ENCODE results near the gene FDX2.

The FDX2 gene

DNA sequence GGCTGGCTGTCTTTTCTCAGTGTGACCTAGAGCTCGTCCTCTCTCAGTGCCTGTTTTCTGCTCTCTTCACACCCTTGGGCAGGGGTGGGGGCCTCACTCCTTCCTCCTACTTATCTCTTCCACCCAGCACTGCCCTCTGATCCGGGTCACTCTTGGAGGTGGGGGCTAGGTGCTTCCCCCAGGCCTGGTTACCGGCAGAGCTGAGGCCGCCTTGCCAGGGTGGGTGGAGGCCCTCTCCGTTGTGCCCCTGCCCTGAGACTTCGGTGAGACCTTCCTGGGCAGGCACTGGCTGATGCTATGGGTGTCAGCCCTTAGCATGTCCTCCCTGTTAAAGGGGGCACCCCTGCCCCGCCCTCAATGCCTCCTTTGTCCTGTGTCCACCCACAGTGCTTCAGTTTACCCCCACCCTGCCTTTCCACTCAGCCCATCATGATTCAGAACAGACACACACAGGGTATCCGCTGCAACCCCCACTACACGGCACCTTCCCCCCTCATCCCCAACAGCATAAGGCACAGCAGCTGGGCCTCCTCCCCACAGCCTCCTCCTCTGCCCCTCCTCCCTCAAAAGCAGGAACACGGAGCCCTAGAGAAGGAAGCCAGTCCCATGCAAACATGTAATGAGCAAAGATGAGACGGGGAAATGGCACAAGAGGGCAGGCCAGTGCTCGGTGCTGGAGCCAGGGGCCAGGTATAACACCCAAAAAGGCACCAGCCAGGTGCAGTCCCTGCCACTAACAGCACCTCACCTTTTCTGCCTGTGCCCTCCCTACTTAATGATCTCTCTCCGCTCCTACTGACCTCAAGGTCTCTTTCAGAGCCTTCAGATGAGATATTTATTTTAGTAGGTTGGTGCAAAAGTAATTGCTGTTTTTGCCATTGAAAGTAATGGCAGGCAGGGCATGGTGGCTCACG, 16.0 kb downstream of the FDX2 start:
- peak overlapping the region; percentile 70 for H3K27ac ChIP-seq
- no peak overlapping the region for H3K4me3 ChIP-seq (ENCODE audit: low read depth in 1 of 2, low read length in 1 of 2)
- TF ChIP-seq, protein P1, sequence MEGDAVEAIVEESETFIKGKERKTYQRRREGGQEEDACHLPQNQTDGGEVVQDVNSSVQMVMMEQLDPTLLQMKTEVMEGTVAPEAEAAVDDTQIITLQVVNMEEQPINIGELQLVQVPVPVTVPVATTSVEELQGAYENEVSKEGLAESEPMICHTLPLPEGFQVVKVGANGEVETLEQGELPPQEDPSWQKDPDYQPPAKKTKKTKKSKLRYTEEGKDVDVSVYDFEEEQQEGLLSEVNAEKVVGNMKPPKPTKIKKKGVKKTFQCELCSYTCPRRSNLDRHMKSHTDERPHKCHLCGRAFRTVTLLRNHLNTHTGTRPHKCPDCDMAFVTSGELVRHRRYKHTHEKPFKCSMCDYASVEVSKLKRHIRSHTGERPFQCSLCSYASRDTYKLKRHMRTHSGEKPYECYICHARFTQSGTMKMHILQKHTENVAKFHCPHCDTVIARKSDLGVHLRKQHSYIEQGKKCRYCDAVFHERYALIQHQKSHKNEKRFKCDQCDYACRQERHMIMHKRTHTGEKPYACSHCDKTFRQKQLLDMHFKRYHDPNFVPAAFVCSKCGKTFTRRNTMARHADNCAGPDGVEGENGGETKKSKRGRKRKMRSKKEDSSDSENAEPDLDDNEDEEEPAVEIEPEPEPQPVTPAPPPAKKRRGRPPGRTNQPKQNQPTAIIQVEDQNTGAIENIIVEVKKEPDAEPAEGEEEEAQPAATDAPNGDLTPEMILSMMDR (IDR thresholded peaks at IDR 0.05), result no peak
- H3K9me3 ChIP-seq, result no peaks in the 10 kb centered on the region
- no peaks in the 10 kb centered on the region for H3K36me3 ChIP-seq
- peaks cover 56% of the 10 kb centered on the region for H3K27me3 ChIP-seq
- peaks cover 21 to 30% of the 10 kb centered on the region in 2 experiments for H3K4me1 ChIP-seq (ENCODE audit: control insufficient read depth in 1 of 2, insufficient read depth in 1 of 2, low read depth in 1 of 2, low read length in 1 of 2)

- Histone ChIP-seq H3K4me3 (ENCODE audit: low read depth in 1 of 2, low read length in 1 of 2) (peak overlapping the region; percentile 54 to 58), H3K27ac (peak overlapping the region; percentile 46), H3K36me3 (no peaks in the 10 kb centered on the region), H3K4me1 (ENCODE audit: control insufficient read depth in 1 of 2, insufficient read depth in 1 of 2, low read depth in 1 of 2, low read length in 1 of 2) (peaks cover 44 to 61% of the 10 kb centered on the region in 2 experiments), H3K27me3 (peaks cover 93% of the 10 kb centered on the region), H3K9me3 (peaks cover 5% of the 10 kb centered on the region)
- TF ChIP-seq, protein P1 (IDR thresholded peaks at IDR 0.05), result no peak
Measured at GRCh38 chr19:10295847-10296591, 19.8 kb downstream of the FDX2 start.

DNA sequence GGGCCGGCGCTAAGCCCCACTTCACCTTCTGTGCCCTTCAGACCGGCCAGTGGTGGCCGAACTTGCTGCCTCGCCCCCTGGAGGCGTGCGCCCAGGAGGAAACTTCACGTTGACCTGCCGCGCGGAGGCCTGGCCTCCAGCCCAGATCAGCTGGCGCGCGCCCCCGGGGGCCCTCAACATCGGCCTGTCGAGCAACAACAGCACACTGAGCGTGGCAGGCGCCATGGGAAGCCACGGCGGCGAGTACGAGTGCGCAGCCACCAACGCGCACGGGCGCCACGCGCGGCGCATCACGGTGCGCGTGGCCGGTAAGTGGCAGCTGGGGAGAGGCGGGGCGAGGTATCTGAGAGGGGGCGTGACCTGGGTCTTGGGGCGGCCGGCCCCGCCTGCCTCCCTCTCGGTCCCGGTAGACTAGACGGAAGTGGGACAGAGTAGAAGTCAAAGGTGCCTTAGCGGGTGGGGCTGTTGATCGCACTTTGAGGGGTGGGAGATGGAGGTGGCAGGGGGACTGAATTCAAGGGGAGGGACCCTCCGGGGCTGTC, 20.4 kb downstream of the FDX2 start:
- H3K4me3 ChIP-seq (ENCODE audit: low read depth in 1 of 2, low read length in 1 of 2), result peak overlapping the region; percentile 54 to 58
- TF ChIP-seq, protein P1 (IDR thresholded peaks at IDR 0.05), result peak; percentile 46
- H3K27me3 ChIP-seq, result peaks cover 100% of the 10 kb centered on the region
- no peaks in the 10 kb centered on the region for H3K36me3 ChIP-seq
- peak overlapping the region; percentile 46 for H3K27ac ChIP-seq
- H3K9me3 ChIP-seq, result peaks cover 5% of the 10 kb centered on the region
- peaks cover 51 to 64% of the 10 kb centered on the region in 2 experiments for H3K4me1 ChIP-seq (ENCODE audit: control insufficient read depth in 1 of 2, insufficient read depth in 1 of 2, low read depth in 1 of 2, low read length in 1 of 2)

DNA sequence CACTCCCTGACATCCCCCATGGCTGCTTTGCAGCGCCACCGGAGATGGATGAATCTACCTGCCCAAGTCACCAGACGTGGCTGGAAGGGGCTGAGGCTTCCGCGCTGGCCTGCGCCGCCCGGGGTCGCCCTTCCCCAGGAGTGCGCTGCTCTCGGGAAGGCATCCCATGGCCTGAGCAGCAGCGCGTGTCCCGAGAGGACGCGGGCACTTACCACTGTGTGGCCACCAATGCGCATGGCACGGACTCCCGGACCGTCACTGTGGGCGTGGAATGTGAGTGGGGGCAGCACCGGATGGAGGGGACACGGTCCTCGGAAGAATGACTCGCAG, 21.5 kb downstream of the FDX2 start:
- H3K27me3 ChIP-seq, result peaks cover 100% of the 10 kb centered on the region
- H3K4me3 ChIP-seq (ENCODE audit: low read depth in 1 of 2, low read length in 1 of 2), result no peak overlapping the region
- no peaks in the 10 kb centered on the region for H3K36me3 ChIP-seq
- peaks cover 52 to 64% of the 10 kb centered on the region in 2 experiments for H3K4me1 ChIP-seq (ENCODE audit: control insufficient read depth in 1 of 2, insufficient read depth in 1 of 2, low read depth in 1 of 2, low read length in 1 of 2)
- peaks cover 5% of the 10 kb centered on the region for H3K9me3 ChIP-seq
- H3K27ac ChIP-seq, result no peak overlapping the region
- TF ChIP-seq, protein P1 (IDR thresholded peaks at IDR 0.05), result no peak

DNA sequence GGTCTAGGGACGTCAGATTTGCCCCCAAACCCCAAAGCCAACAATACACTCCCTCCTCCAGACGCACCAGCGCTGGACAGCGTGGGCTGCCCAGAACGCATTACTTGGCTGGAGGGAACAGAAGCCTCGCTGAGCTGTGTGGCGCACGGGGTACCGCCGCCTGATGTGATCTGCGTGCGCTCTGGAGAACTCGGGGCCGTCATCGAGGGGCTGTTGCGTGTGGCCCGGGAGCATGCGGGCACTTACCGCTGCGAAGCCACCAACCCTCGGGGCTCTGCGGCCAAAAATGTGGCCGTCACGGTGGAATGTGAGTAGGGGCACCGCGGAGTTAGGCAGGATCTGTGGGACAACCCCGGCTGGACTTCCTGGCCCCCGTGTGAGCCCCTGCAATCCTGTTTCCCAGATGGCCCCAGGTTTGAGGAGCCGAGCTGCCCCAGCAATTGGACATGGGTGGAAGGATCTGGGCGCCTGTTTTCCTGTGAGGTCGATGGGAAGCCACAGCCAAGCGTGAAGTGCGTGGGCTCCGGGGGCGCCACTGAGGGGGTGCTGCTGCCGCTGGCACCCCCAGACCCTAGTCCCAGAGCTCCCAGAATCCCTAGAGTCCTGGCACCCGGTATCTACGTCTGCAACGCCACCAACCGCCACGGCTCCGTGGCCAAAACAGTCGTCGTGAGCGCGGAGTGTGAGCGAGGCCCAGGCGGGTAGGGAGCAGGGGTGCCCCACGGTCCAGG, 22.0 kb downstream of the FDX2 start:
- Histone ChIP-seq H3K36me3 (no peaks in the 10 kb centered on the region), H3K4me3 (ENCODE audit: low read depth in 1 of 2, low read length in 1 of 2) (no peak overlapping the region), H3K27ac (no peak overlapping the region), H3K9me3 (peaks cover 5% of the 10 kb centered on the region), H3K4me1 (ENCODE audit: control insufficient read depth in 1 of 2, insufficient read depth in 1 of 2, low read depth in 1 of 2, low read length in 1 of 2) (peaks cover 57 to 69% of the 10 kb centered on the region in 2 experiments), H3K27me3 (peaks cover 100% of the 10 kb centered on the region)
- TF ChIP-seq, protein P1 (IDR thresholded peaks at IDR 0.05), result no peak

Data from neutrophil (primary cell).